DND-41 (cell line): ENCODE data around the gene HMG20B.

ENCODE experiments used
- EZH2 ChIP-seq: IDR thresholded peaks from 3 replicates; pipeline ENCODE4 v1.6.1; 2012; ENCODE audit warnings: borderline replicate concordance, low read depth, mild to moderate bottlenecking, moderate library complexity, low read length, inconsistent platforms; ENCODE audit not compliant: severe bottlenecking
- TF ChIP-seq, protein P1 (sequence below): IDR thresholded peaks from 2 replicates; pipeline ENCODE4 v1.5.1; 2012; ENCODE audit warnings: borderline replicate concordance, low read length, moderate library complexity, mild to moderate bottlenecking; ENCODE audit not compliant: poor library complexity, severe bottlenecking; ENCODE audit errors: extremely low read depth

DNA sequence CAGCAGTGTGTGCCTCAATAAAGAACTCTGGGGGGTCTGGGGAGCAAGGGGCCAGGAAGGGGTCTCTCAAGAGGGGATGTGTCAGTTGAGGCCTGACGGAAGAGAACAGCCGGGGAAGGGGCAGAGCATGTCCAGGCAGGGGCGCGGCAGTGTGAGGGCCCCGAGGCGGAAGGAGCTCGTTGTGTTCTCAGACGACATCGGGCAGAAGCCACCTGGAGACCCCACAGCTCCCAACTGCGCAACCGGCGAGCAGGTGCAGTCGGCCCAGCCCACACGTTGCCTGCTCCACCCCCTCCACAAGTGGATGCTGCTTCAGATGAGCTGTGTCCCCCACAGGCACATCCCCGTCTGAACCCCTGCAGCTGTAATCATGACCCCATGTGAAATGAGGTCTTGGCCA is 48.9 kb downstream of the HMG20B start:
- TF ChIP-seq, protein P1, sequence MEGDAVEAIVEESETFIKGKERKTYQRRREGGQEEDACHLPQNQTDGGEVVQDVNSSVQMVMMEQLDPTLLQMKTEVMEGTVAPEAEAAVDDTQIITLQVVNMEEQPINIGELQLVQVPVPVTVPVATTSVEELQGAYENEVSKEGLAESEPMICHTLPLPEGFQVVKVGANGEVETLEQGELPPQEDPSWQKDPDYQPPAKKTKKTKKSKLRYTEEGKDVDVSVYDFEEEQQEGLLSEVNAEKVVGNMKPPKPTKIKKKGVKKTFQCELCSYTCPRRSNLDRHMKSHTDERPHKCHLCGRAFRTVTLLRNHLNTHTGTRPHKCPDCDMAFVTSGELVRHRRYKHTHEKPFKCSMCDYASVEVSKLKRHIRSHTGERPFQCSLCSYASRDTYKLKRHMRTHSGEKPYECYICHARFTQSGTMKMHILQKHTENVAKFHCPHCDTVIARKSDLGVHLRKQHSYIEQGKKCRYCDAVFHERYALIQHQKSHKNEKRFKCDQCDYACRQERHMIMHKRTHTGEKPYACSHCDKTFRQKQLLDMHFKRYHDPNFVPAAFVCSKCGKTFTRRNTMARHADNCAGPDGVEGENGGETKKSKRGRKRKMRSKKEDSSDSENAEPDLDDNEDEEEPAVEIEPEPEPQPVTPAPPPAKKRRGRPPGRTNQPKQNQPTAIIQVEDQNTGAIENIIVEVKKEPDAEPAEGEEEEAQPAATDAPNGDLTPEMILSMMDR, result no peak
- no peak for TF ChIP-seq EZH2
